GM18858 (cell line): Measurements from ENCODE around the gene KIF6.

Experiments used
- ATAC-seq: cut with Tn5 transposase; IDR thresholded peaks from one replicate; pipeline ENCODE4 v1.9.1; 2021; ENCODE audit not compliant: unreplicated experiment

Gene KIF6

GRCh38 chr6:39424831-39425230, 300.4 kb downstream of the KIF6 start:
- no peak for ATAC-seq

GRCh38 chr6:39422238-39422637, 303.0 kb downstream of the KIF6 start:
- no peak for ATAC-seq

GRCh38 chr6:39421383-39422225, 303.6 kb downstream of the KIF6 start:
- ATAC-seq = no peak

GRCh38 chr6:39420300-39421265, 304.6 kb downstream of the KIF6 start:
- no peak for ATAC-seq

- ATAC-seq = no peak
These were observed 305.6 kb downstream of the KIF6 start for GRCh38 chr6:39419607-39420006.

- no peak for ATAC-seq
These were observed 307.8 kb downstream of the KIF6 start for GRCh38 chr6:39417440-39417839.

- ATAC-seq = no peak
These were observed 308.5 kb downstream of the KIF6 start for GRCh38 chr6:39416728-39417127.

- ATAC-seq = no peak
These were observed 309.2 kb downstream of the KIF6 start for GRCh38 chr6:39416026-39416425.

GRCh38 chr6:39415482-39415881, 309.7 kb downstream of the KIF6 start:
- ATAC-seq = no peak

- no peak for ATAC-seq
These were observed 313.7 kb downstream of the KIF6 start for GRCh38 chr6:39411465-39411864.

- no peak for ATAC-seq
These were observed 314.2 kb downstream of the KIF6 start for GRCh38 chr6:39411001-39411400.

- ATAC-seq = no peak
These were observed 315.3 kb downstream of the KIF6 start for GRCh38 chr6:39409889-39410288.

GRCh38 chr6:39407446-39407993, 317.7 kb downstream of the KIF6 start:
- peak; percentile 92 for ATAC-seq

- no peak for ATAC-seq
These were observed 320.9 kb downstream of the KIF6 start for GRCh38 chr6:39404312-39404711.

- no peak for ATAC-seq
These were observed 321.9 kb downstream of the KIF6 start for GRCh38 chr6:39403304-39403703.

- no peak for ATAC-seq
These were observed 322.9 kb downstream of the KIF6 start for GRCh38 chr6:39402239-39402751.

GRCh38 chr6:39401376-39401775, 323.8 kb downstream of the KIF6 start:
- ATAC-seq = no peak

GRCh38 chr6:39400026-39400425, 325.2 kb downstream of the KIF6 start:
- no peak for ATAC-seq

- no peak for ATAC-seq
These were observed 328.4 kb downstream of the KIF6 start for GRCh38 chr6:39396854-39397253.

GRCh38 chr6:39393075-39393474, 332.1 kb downstream of the KIF6 start:
- ATAC-seq = no peak

- ATAC-seq = no peak
These were observed 334.0 kb downstream of the KIF6 start for GRCh38 chr6:39391182-39391581.

- ATAC-seq = no peak
These were observed 335.8 kb downstream of the KIF6 start for GRCh38 chr6:39389484-39389767.
